Measurements from ENCODE around the gene ELOB.

ELOB gene

GRCh38 chr16:2809149-2809760, 32.2 kb upstream of the ELOB start:
- DNase-seq = no peak

- DNase-seq = no peak
These were observed 31.1 kb upstream of the ELOB start for GRCh38 chr16:2808181-2808580.

GRCh38 chr16:2806286-2806685, 29.2 kb upstream of the ELOB start:
- no peak for DNase-seq

- no peak for DNase-seq
These were observed 27.6 kb upstream of the ELOB start for GRCh38 chr16:2804728-2805127.

- no peak for DNase-seq
These were observed 26.6 kb upstream of the ELOB start for GRCh38 chr16:2803545-2804195.

GRCh38 chr16:2799859-2800226, 22.8 kb upstream of the ELOB start:
- DNase-seq = no peak

- DNase-seq = no peak
These were observed 22.3 kb upstream of the ELOB start for GRCh38 chr16:2799205-2799858.

- DNase-seq = no peak
These were observed 21.7 kb upstream of the ELOB start for GRCh38 chr16:2798723-2799204.

GRCh38 chr16:2795395-2796143, 18.5 kb upstream of the ELOB start:
- DNase-seq = no peak

GRCh38 chr16:2792940-2793339, 15.9 kb upstream of the ELOB start:
- no peak for DNase-seq

- DNase-seq = no peak
These were observed 14.1 kb upstream of the ELOB start for GRCh38 chr16:2791174-2791573.

- DNase-seq = no peak
These were observed 13.6 kb upstream of the ELOB start for GRCh38 chr16:2790631-2791030.

GRCh38 chr16:2787961-2788360, 10.9 kb upstream of the ELOB start:
- no peak for DNase-seq

- no peak for DNase-seq
These were observed 10.3 kb upstream of the ELOB start, which contains the start of gene PRSS33 for GRCh38 chr16:2787406-2787805. PRSS33 (minus strand) TSS chr16:2787560; CDS start chr16:2786547, 1,013 bp downstream.

GRCh38 chr16:2786826-2787151, 9.7 kb upstream of the ELOB start:
- no peak for DNase-seq

GRCh38 chr16:2786061-2786825, 9.2 kb upstream of the ELOB start:
- DNase-seq = no peak

- DNase-seq = no peak
These were observed 8.3 kb upstream of the ELOB start for GRCh38 chr16:2785101-2785991.

- DNase-seq = no peak
These were observed 7.4 kb upstream of the ELOB start for GRCh38 chr16:2784358-2785100.

GRCh38 chr16:2783581-2784357, 6.7 kb upstream of the ELOB start:
- DNase-seq = no peak

All from 8988T (cell line).